Tibial nerve (tissue), 4 donors: Measurements from ENCODE around the gene TRIM59. TPM values are rescaled to one million over a fixed set of nuclear protein-coding genes. Genes with fewer than 3 reads are reported as not detected.

ENCODE experiments used
- DNase-seq, 2 donors: peaks; one replicate each; pipeline ENCODE4 v3.0.0-alpha.2; 2019; ENCODE audit warnings: low spot score in 2 of 2
- H3K27ac ChIP-seq, 4 donors: fragments of 200-600 bp; sonication (generic) in 3 of 4; one replicate each; pipeline ENCODE4 v1.5.1; 2017 to 2019; ENCODE audit warnings: mild to moderate bottlenecking in 1 of 4
- H3K27me3 ChIP-seq, 2 donors: fragments of 200-600 bp; sonication (generic) in 1 of 2; one replicate each; pipeline versions ENCODE4 v1.5.1 to v1.6.0; 2017 to 2019
- H3K36me3 ChIP-seq, 3 donors: fragments of 200-600 bp; sonication (generic); one replicate each; pipeline ENCODE4 v1.5.1; 2018 to 2019
- H3K4me1 ChIP-seq, 4 donors: fragments of 200-600 bp; sonication (generic) in 3 of 4; one replicate each; pipeline ENCODE4 v1.5.1; 2017 to 2019
- H3K4me3 ChIP-seq, 4 donors: fragments of 200-600 bp; sonication (generic) in 3 of 4; one replicate each; pipeline ENCODE4 v1.5.1; 2017 to 2019; ENCODE audit warnings: mild to moderate bottlenecking in 1 of 4, moderate library complexity in 1 of 4
- H3K9me3 ChIP-seq, 4 donors: fragments of 200-600 bp; sonication (generic) in 3 of 4; one replicate each; pipeline ENCODE4 v1.5.1; 2017 to 2019
- EP300 ChIP-seq, 2 donors: sonication (generic); formaldehyde crosslinking; IDR thresholded peaks; one replicate each; pipeline ENCODE4 v1.6.1; 2017; ENCODE audit warnings: antibody characterized with exemption in 2 of 2, mild to moderate bottlenecking in 1 of 2
- POLR2A ChIP-seq, 2 donors: fragments of 450-650 bp; IDR thresholded peaks; one replicate each; pipeline ENCODE4 v1.6.1; 2017; ENCODE audit warnings: antibody characterized with exemption in 2 of 2, mild to moderate bottlenecking in 2 of 2, moderate library complexity in 2 of 2
- WGBS, 2 donors: methylation state at CpG; one replicate each; pipeline ENCODE4 v1.1.5; 2018; 5-methylcytosine and 5-hydroxymethylcytosine counted together
- total RNA-seq, 4 donors: library from RNA; depleted of rRNA; stranded (reverse); fragments of >200 nt; gene quantifications; one replicate each; pipeline ENCODE4 v1.1.0, GENCODE V29; 2016
- TF ChIP-seq, protein P1 (sequence below), 5 experiments: fragments of 200-600 bp in 3 of 5; fragments of 450-650 bp in 2 of 5; sonication (generic) in 3 of 5; IDR thresholded peaks; one replicate each; pipeline ENCODE4 v1.5.1; 2016 to 2019; ENCODE audit warnings: antibody characterized with exemption in 5 of 5, mild to moderate bottlenecking in 3 of 5, moderate library complexity in 2 of 5

Gene TRIM59
- total RNA-seq, 4 donors from 2014 or later, result 0.42 to 2.0 (median 1.6) TPM; not detected in 1

DNA sequence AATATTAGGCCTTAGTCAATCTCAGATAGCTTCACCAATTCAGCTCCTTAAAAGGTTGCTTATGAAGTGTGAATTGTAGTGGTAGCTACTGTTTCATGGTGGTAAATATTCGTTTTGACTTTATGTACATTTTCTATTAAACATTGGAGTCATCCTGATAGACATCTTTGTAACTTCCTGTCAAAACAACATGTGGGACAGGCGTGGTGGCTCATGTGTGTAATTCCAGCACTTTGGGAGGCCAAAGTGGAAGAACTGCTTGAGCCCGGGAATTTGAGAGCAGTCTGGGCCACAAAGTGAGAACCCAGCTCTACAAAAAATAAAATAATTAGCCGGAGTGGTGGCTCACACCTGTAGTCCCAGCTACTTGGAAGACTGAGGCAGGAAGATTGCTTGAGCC is 2.0 kb upstream of the TRIM59 start:
- peaks cover 0 to 16% (median 0%) of the 10 kb centered on the region in 4 donors for H3K4me1 ChIP-seq
- H3K9me3 ChIP-seq, result no peaks in the 10 kb centered on the region
- TF ChIP-seq, protein P1, sequence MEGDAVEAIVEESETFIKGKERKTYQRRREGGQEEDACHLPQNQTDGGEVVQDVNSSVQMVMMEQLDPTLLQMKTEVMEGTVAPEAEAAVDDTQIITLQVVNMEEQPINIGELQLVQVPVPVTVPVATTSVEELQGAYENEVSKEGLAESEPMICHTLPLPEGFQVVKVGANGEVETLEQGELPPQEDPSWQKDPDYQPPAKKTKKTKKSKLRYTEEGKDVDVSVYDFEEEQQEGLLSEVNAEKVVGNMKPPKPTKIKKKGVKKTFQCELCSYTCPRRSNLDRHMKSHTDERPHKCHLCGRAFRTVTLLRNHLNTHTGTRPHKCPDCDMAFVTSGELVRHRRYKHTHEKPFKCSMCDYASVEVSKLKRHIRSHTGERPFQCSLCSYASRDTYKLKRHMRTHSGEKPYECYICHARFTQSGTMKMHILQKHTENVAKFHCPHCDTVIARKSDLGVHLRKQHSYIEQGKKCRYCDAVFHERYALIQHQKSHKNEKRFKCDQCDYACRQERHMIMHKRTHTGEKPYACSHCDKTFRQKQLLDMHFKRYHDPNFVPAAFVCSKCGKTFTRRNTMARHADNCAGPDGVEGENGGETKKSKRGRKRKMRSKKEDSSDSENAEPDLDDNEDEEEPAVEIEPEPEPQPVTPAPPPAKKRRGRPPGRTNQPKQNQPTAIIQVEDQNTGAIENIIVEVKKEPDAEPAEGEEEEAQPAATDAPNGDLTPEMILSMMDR (IDR thresholded peaks at IDR 0.05), result no peak
- no peak for TF ChIP-seq POLR2A (IDR thresholded peaks at IDR 0.05)
- no peak for TF ChIP-seq EP300 (IDR thresholded peaks at IDR 0.05)
- H3K27ac ChIP-seq, result no peak overlapping the region
- peaks cover 0 to 30% of the 10 kb centered on the region in 2 donors for H3K27me3 ChIP-seq
- no peak for DNase-seq
- WGBS, 2 donors, result 91 to 94% methylated on average over 4 of the region's 4 CpGs
- no peaks in the 10 kb centered on the region for H3K36me3 ChIP-seq
- H3K4me3 ChIP-seq, result no peak overlapping the region

DNA sequence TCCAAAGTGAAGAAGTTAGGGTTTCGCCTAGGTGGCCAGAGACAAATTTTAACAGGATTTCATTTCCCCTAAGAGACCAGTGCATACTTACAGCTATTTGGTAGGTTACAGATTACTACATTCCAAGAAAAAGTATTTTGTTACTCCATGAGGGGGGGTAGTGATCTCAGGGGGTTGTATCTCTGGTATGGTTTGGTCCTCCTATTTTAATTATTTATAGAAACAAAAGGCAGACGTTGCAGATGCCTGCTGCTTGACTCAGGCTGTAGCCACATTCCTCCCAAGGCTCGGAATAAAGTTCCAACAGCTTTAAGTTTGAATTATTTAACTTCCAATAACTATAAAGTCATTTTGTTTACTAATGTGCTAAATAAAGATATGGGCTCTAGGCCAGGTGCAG is 1.3 kb upstream of the TRIM59 start:
- Histone ChIP-seq H3K36me3 (no peaks in the 10 kb centered on the region), H3K4me1 (peaks cover 0 to 16% (median 0%) of the 10 kb centered on the region in 4 donors), H3K27me3 (peaks cover 0 to 35% of the 10 kb centered on the region in 2 donors), H3K27ac (no peak overlapping the region), H3K4me3 (no peak overlapping the region), H3K9me3 (no peaks in the 10 kb centered on the region)
- TF ChIP-seq EP300 (IDR thresholded peaks at IDR 0.05) (no peak), POLR2A (IDR thresholded peaks at IDR 0.05) (no peak)
- TF ChIP-seq, protein P1 (IDR thresholded peaks at IDR 0.05), result no peak
- DNase-seq, result no peak
- WGBS, 2 donors, result 67 to 72% methylated on average over 3 of the region's 3 CpGs

DNA sequence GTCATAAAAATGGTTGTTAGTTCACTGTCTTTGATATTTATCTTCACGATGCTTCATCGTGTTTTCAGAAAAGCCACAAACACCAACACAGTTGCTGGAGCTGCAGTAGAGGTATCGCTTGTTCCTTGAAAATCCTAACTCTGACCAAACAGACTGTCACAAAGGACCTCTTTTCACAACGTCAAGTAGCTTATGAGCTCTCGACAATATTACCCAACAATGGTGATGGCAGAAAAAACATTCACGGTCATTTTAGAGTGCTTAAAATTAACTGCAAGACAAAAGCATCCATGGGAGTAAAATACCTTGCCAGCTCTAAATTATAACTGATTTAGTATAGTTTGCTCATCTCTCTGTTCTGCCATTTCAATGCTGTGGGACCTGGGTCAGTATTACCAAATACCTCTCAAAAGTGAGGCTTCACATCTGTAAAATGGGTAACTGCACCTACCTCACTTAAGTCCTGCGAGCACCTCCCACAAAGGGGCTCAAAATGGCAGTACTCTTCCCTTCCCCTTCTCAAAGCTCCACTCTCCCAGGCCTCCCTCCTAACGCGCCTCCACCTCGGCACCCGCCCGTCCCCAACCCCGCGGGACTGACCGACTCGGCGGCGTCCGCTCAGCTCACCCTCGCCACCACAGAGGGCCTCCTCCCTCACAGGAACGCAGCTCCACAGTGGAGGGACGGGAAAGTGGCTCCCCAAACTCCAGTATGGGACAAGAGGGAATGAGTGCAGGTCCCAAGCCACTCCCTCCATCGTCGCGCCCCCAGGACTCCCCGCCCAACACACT is 546 bp downstream of the TRIM59 start:
- peak overlapping the region; percentile 18 to 53 (median 36) for H3K4me3 ChIP-seq
- H3K27ac ChIP-seq, result peak overlapping the region in 1 of 4 donors; percentile 34
- H3K36me3 ChIP-seq, result no peaks in the 10 kb centered on the region
- WGBS, 2 donors, result 5% methylated on average over 22 to 26 of the region's 26 CpGs
- H3K27me3 ChIP-seq, result peaks cover 0 to 36% of the 10 kb centered on the region in 2 donors
- H3K9me3 ChIP-seq, result no peaks in the 10 kb centered on the region
- peaks cover 0 to 16% (median 0%) of the 10 kb centered on the region in 4 donors for H3K4me1 ChIP-seq
- no peak for DNase-seq
- TF ChIP-seq, protein P1 (IDR thresholded peaks at IDR 0.05), result no peak
- TF ChIP-seq EP300 (IDR thresholded peaks at IDR 0.05) (no peak), POLR2A (IDR thresholded peaks at IDR 0.05) (no peak)

DNA sequence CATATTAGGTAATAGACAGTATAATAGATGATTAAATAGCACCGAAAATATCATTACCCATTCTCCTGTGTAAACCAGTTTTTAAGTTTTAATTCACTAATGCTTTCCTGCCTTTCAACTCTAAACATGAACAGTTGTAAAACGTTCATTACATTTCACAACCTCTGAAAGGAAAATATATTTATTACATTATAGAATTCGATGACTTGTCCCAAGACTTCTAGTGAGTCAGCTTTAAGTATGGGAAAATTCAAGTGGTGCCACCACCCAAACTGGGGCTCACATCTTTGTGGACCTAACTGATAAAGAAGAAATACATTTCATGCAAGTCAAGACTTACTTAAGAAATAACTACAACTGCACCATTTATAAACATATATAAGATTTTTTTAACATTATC is 2.0 kb downstream of the TRIM59 start:
- Histone ChIP-seq H3K27ac (no peak overlapping the region), H3K4me1 (peaks cover 0 to 16% (median 0%) of the 10 kb centered on the region in 4 donors), H3K4me3 (no peak overlapping the region), H3K9me3 (no peaks in the 10 kb centered on the region), H3K36me3 (no peaks in the 10 kb centered on the region), H3K27me3 (peaks cover 0 to 36% of the 10 kb centered on the region in 2 donors)
- TF ChIP-seq POLR2A (IDR thresholded peaks at IDR 0.05) (no peak), EP300 (IDR thresholded peaks at IDR 0.05) (no peak)
- TF ChIP-seq, protein P1 (IDR thresholded peaks at IDR 0.05), result no peak
- 61 to 65% methylated on average over 3 of the region's 3 CpGs for WGBS, 2 donors
- DNase-seq, result no peak

DNA sequence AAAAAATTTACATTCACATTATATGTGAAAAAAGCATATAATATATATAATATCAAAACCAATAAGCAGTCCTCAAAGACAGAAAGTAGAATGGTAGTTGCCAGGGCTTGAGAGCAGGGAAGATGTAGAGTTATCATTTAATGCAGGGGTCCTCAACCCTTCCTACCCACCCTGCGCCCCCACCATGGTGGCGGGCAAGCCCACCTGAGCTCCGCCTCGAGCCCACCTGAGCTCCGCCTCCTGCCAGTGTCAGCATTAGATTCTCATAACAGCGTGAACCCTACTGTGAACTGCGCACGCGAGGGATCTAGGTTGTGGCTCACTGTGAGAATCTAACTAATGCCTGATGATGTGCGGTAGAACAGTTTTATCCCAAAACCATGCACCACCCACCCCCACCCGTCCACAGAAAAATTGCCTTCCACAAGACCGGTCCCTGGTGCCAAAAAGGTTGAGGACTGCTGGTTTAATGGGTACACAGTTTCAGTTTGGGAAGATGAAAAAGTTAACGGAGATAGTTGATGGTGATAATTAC is 3.0 kb downstream of the TRIM59 start:
- TF ChIP-seq POLR2A (IDR thresholded peaks at IDR 0.05) (no peak), EP300 (IDR thresholded peaks at IDR 0.05) (no peak)
- TF ChIP-seq, protein P1 (IDR thresholded peaks at IDR 0.05), result no peak
- Histone ChIP-seq H3K4me1 (peaks cover 0 to 16% (median 0%) of the 10 kb centered on the region in 4 donors), H3K36me3 (no peaks in the 10 kb centered on the region), H3K27ac (no peak overlapping the region), H3K27me3 (peaks cover 0 to 36% of the 10 kb centered on the region in 2 donors), H3K9me3 (no peaks in the 10 kb centered on the region), H3K4me3 (no peak overlapping the region)
- DNase-seq, result no peak
- 93 to 96% methylated on average over 13 of the region's 13 CpGs for WGBS, 2 donors
